Measurements from ENCODE around the gene P2RY2. TPM values are rescaled to one million over a fixed set of nuclear protein-coding genes. Genes with fewer than 3 reads are reported as not detected.

The P2RY2 gene
- total and polyA plus RNA-seq, 8 donors = 0.81 to 13.3 (median 1.3) TPM; not detected in 3

Other genes starting within 250 kb of the P2RY2 start
- 10 to 100 TPM; 11.6 to 64.3 (median 21.8) TPM for gene FCHSD2, start 76.0 kb upstream of the P2RY2 start, total RNA-seq
- gene FCHSD2, start 76.0 kb upstream of the P2RY2 start, polyA plus RNA-seq = 1 to 10 TPM; 5.7 to 9.8 (median 9.6) TPM
- gene P2RY6, start 54.1 kb downstream of the P2RY2 start, total RNA-seq = 1 to 10 TPM in 1 of 5 donors, under 1 TPM in 1, not detected in 3; 0.29 to 1.3 TPM
- 1 to 10 TPM; 1.2 to 2.9 (median 2.1) TPM for gene P2RY6, start 54.1 kb downstream of the P2RY2 start, polyA plus RNA-seq
- gene ARHGEF17, start 90.0 kb downstream of the P2RY2 start, total RNA-seq = 10 to 100 TPM; 29.9 to 66.5 (median 38.8) TPM
- 10 to 100 TPM in 2 of 3 donors, 1 to 10 TPM in 1; 5.0 to 13.1 (median 10.8) TPM for gene ARHGEF17, start 90.0 kb downstream of the P2RY2 start, polyA plus RNA-seq
- 10 to 100 TPM in 1 of 5 donors, 1 to 10 TPM in 2, not detected in 2; 2.2 to 18.7 (median 2.9) TPM for gene RELT, start 158.1 kb downstream of the P2RY2 start, total RNA-seq
- 1 to 10 TPM; 1.2 to 1.6 (median 1.2) TPM for gene RELT, start 158.1 kb downstream of the P2RY2 start, polyA plus RNA-seq